Ascending aorta (tissue), 2 donors: ENCODE results near the gene CALHM2. TPM values are rescaled to one million over a fixed set of nuclear protein-coding genes. Genes with fewer than 3 reads are reported as not detected.
A peak's percentile ranks its signal among the peaks of the same experiment; 100 is the strongest.

Experiments
- DNase-seq, 2 donors: peaks; one replicate each; pipeline ENCODE4 v3.0.0-alpha.2; 2019; ENCODE audit warnings: low spot score in 2 of 2
- H3K27ac ChIP-seq, 2 donors: fragments of 200-600 bp; sonication (generic); one replicate each; pipeline ENCODE4 v1.5.1; 2016 to 2017; ENCODE audit warnings: mild to moderate bottlenecking in 1 of 2
- H3K27me3 ChIP-seq: fragments of 200-600 bp; sonication (generic); one replicate; pipeline ENCODE4 v1.5.1; 2017
- H3K36me3 ChIP-seq, 2 donors: fragments of 200-600 bp; sonication (generic); one replicate each; pipeline ENCODE4 v1.5.1; 2016
- H3K4me1 ChIP-seq, 2 donors: fragments of 200-600 bp; sonication (generic); one replicate each; pipeline ENCODE4 v1.5.1; 2016 to 2017; ENCODE audit warnings: mild to moderate bottlenecking in 1 of 2
- H3K4me3 ChIP-seq, 2 donors: fragments of 200-600 bp; sonication (generic); one replicate each; pipeline ENCODE4 v1.5.1; 2016 to 2017; ENCODE audit warnings: mild to moderate bottlenecking in 1 of 2
- H3K9me3 ChIP-seq, 2 donors: fragments of 200-600 bp; sonication (generic); one replicate each; pipeline ENCODE4 v1.5.1; 2016
- CTCF ChIP-seq, 3 experiments: fragments of 200-600 bp in 2 of 3; fragments of 450-650 bp in 1 of 3; sonication (generic) in 2 of 3; IDR thresholded peaks; one replicate each; pipeline ENCODE4 v1.5.1; 2016 to 2019; ENCODE audit warnings: antibody characterized with exemption in 3 of 3, mild to moderate bottlenecking in 1 of 3, moderate library complexity in 1 of 3
- intact Hi-C: fragments of 100-400 bp; cut with DNase I; formaldehyde crosslinking; loops from one replicate; pipeline ENCODE4 v1.15.1; 2023
- total RNA-seq: library from RNA; depleted of rRNA; stranded (reverse); fragments of >200 nt; gene quantifications from one replicate; pipeline ENCODE4 v1.1.0, GENCODE V29; 2016

CALHM2 gene
- total RNA-seq, 1 donor from 2014 or later = 124 TPM

GRCh38 chr10:103415581-103415980 is 36.6 kb downstream of the CALHM2 start:
- intact Hi-C loops = no loop called here
- Histone ChIP-seq H3K4me1 (no peaks in the 10 kb centered on the region), H3K4me3 (no peak overlapping the region), H3K27me3 (no peaks in the 10 kb centered on the region), H3K27ac (no peak overlapping the region), H3K36me3 (peaks cover 95 to 98% of the 10 kb centered on the region in 2 donors), H3K9me3 (no peaks in the 10 kb centered on the region)
- TF ChIP-seq CTCF (IDR thresholded peaks at IDR 0.05) = no peak
- DNase-seq = no peak

- Histone ChIP-seq H3K4me1 (no peaks in the 10 kb centered on the region), H3K4me3 (no peak overlapping the region), H3K9me3 (no peaks in the 10 kb centered on the region), H3K36me3 (peaks cover 92 to 96% of the 10 kb centered on the region in 2 donors), H3K27ac (no peak overlapping the region), H3K27me3 (no peaks in the 10 kb centered on the region)
- no peak for TF ChIP-seq CTCF (IDR thresholded peaks at IDR 0.05)
- intact Hi-C loops = no loop called here
- DNase-seq = no peak
Measured at GRCh38 chr10:103413564-103413963, 38.6 kb downstream of the CALHM2 start.

GRCh38 chr10:103397191-103397825 is 54.9 kb downstream of the CALHM2 start:
- intact Hi-C loops = loop anchor here (2.0 kb wide), 1 partner anchor 49 kb away; no protein-coding TSS in a partner anchor
- Histone ChIP-seq H3K9me3 (no peaks in the 10 kb centered on the region), H3K36me3 (peaks cover 22 to 37% of the 10 kb centered on the region in 2 donors), H3K4me1 (peaks cover 10 to 25% of the 10 kb centered on the region in 2 donors), H3K4me3 (peak overlapping the region; percentile 79 to 99), H3K27me3 (no peaks in the 10 kb centered on the region), H3K27ac (no peak overlapping the region)
- no peak for DNase-seq
- no peak for TF ChIP-seq CTCF (IDR thresholded peaks at IDR 0.05)

GRCh38 chr10:103396789-103397087 is 55.4 kb downstream of the CALHM2 start:
- Histone ChIP-seq H3K27me3 (no peaks in the 10 kb centered on the region), H3K4me1 (peaks cover 10 to 25% of the 10 kb centered on the region in 2 donors), H3K36me3 (peaks cover 19 to 36% of the 10 kb centered on the region in 2 donors), H3K4me3 (peak overlapping the region; percentile 79 to 99), H3K27ac (peak overlapping the region; percentile 57 to 82), H3K9me3 (no peaks in the 10 kb centered on the region)
- no peak for TF ChIP-seq CTCF (IDR thresholded peaks at IDR 0.05)
- intact Hi-C loops = loop anchor here (1.0 to 2.0 kb wide), 3 partner anchors 28 to 50 kb away; partner anchors contain the start of gene PCGF6
- no peak for DNase-seq

Other genes starting within 250 kb of the CALHM2 start
- gene RPEL1, start 206.5 kb downstream of the CALHM2 start, total RNA-seq = not detected
- not detected for gene INA, start 175.2 kb downstream of the CALHM2 start, total RNA-seq
- gene PCGF6, start 101.2 kb downstream of the CALHM2 start, total RNA-seq = 9.7 TPM
- gene TAF5, start 84.4 kb downstream of the CALHM2 start, total RNA-seq = 2.4 TPM
- gene ATP5MK, start 55.9 kb downstream of the CALHM2 start, total RNA-seq = 481 TPM
- 4.8 TPM for gene PDCD11, start 55.7 kb downstream of the CALHM2 start, total RNA-seq
- not detected for gene CALHM1, start 6.5 kb upstream of the CALHM2 start, total RNA-seq
- not detected for gene CALHM3, start 26.9 kb upstream of the CALHM2 start, total RNA-seq
- not detected for gene NEURL1, start 41.3 kb upstream of the CALHM2 start, total RNA-seq